SIG-M5 treated with dmso at 0.1 percent for 504 hours (cell line): ENCODE measurements around the gene SLC46A3.
A peak's percentile ranks its signal among the peaks of the same experiment; 100 is the strongest.

ENCODE experiments used
- DNase-seq: peaks from one replicate; lab custom pipeline; 2025; ENCODE audit not compliant: unreplicated experiment; lab: John Stamatoyannopoulos, UW

SLC46A3 gene, protein sequence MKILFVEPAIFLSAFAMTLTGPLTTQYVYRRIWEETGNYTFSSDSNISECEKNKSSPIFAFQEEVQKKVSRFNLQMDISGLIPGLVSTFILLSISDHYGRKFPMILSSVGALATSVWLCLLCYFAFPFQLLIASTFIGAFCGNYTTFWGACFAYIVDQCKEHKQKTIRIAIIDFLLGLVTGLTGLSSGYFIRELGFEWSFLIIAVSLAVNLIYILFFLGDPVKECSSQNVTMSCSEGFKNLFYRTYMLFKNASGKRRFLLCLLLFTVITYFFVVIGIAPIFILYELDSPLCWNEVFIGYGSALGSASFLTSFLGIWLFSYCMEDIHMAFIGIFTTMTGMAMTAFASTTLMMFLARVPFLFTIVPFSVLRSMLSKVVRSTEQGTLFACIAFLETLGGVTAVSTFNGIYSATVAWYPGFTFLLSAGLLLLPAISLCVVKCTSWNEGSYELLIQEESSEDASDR

DNA sequence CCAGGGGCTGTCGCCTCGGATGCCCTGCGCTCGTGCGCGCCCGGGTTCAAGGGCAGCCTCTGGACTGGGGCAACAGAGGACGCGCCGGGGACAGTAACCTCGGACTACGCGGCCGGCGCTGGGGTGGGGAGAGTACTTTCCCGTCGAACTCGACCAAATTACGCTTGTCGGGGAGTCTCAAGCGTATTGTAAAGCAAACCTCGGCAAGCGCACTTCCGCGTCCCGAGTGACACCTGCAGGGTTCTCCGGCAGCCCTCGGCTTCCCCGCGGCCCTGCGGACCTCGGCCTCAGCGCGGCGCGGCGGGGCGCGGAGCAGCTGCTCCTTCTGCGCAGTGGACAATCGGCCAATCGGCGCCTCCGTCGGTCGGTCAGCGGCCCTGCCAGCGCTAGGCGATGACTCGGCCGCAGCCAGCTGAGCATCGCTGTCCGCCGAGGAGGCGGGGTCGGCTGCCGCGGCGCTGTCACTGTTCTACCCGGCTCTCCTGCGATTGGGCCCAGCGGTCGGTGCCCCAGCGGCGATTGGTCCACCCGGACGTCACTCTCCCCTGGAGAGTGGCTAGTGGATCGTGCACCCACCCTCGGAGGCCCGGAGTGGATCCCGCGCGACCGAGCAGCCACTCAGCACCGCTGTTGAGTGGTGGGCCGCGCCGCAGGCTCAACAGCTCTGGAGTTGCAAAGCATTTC, at the start of gene SLC46A3:
Gene SLC46A3 (minus strand): TSS at position 428 of the 684 bp plus-strand sequence. CDS start 972 bp downstream, outside the sequence.
- DNase-seq: peak; percentile 88

DNA sequence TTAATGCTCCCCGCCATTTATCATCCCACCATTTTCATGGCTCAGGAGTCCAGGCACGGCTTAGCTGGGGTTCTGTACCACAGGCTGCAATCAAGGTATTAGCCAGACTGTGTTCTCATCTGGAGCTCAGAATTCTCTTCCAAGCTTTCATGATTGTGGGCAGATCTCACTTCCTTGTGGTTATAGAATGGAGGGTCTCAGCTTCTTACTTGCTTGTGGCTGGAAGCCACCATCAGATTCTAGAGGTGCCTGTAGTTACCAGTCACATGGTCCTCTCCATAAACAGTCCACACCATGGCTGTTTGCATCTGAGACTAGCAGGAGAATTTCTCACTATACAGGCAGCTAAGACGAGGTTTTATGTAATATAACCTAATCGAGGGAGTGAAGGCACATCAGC, 45.1 kb upstream of the SLC46A3 start:
- DNase-seq: no peak

DNA sequence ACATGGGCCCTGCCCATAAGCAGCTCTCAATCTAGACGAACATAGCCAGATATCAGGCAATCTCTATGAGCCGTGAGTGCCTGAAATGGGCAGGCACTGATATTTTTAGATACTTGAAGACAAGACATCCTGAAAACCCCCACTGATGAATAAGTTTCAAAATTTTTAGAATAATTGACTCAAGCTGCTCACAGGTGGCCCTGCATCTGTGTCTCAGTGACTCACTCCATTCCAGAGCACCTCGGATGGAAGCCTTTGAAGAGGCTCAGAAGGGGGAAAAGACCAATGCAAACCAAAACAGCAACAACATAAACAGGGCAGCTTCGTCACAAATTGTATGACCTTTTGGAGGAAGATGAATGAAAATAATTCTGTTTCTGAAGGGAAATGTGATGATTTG, 42.8 kb upstream of the SLC46A3 start:
- DNase-seq: no peak

DNA sequence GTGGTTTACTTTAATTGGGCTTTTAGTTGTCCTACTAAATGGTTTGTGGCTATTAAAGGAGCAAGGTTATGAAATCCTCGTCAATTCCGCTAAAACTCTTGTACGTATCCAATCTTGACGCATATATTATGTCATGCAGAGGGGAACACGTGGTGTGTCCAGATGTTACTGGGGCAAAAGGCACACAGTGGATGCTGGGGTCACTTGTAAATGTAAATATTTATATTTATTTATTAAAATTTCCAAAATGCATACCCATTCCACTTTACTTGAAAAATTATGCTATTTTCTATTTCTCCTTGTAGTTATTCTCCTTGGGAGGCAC, 36.7 kb upstream of the SLC46A3 start:
- DNase-seq: no peak

DNA sequence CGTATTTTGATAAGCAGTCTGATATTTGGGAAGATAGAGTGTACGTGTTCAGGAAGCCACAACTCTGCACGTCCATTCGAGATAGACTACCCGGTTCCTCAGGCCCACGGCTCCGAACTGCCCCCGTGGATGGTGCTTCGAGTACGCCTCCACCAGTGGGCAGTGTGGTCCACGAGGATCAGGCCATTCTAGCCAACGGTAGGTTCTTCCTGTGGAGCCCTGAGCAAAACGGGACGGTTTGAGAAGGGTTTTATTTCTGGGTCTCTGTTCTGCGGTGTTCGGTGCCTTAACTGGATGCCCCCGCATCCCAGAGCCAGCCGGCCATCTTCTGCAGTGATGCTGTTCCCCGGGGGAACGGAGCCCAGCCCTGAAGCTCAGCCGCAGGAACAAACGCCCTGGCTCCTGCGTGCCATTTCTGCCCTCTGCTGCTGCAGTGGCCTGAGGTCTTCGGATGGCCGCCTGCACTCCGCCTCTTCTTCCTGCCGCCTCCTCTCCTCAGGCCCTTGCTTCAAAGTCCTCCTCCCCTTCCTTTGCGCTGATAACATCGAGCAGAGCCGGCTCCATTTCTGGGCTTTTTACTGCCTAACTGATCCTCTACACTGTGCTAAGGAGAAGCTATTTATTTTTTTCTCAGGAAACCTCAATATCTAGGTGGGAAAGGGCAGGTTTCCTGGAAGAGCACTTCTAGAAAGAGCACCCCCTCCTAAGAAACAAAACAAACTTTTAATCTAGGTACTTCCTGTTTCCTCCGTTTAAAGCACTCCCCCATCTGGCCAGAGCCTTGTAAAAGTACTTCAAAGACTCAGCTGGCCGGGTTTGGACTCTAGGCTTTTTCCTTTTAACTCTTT, 36.2 kb upstream of the SLC46A3 start:
- DNase-seq: peak; percentile 70

DNA sequence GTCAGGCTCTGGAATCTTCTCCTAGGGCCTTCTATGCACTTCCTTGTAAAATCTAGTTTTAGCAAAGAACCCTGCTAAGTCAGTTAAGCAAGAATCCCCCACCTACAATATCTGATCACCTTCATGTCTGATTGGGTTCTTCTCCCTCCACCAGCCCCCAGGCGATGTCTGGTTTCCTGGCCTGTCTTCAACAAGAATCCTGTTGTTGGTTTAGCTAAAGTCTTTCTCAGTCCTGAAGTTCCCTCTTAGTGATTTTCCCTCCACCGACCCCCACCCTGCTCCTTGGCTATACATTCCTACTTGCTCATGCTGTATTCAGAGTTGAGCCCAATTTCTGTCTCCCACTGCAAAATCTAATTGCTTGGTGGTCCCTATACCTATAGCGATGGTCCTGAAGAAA, 35.2 kb upstream of the SLC46A3 start:
- no peak for DNase-seq

DNA sequence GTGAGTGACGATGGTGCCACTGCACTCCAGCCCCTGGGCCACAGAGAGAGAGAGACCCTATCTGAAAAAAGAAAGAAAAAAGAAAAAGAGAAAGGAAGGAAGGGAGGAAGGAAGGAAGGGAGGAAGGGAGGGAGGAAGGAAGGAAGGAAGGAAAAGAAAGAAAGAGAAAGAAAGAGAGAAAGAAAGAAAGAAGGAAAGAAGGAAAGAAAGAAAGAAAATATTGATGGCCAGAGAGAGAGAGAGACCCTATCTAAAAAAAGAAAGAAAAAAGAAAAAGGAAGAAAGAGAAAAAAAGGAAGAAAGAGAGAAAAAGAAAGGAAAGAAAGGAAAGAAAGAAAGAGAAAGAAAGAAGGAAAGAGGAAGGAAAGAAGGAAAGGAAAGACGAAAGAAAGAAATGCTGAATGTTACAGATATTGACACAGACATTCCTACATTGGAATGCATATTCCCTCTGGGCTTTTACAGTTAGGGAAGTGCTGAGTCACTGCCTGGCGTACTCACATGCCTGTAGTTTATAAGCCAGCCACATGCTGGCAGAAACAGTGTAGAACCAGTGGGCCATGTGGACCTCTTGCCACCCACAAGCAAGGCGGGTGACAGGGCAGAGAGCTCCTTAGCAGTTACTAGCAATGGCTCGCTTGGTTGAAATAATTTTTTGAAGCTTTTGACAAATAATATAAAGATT, 34.6 kb upstream of the SLC46A3 start:
- DNase-seq: peak; percentile 53

DNA sequence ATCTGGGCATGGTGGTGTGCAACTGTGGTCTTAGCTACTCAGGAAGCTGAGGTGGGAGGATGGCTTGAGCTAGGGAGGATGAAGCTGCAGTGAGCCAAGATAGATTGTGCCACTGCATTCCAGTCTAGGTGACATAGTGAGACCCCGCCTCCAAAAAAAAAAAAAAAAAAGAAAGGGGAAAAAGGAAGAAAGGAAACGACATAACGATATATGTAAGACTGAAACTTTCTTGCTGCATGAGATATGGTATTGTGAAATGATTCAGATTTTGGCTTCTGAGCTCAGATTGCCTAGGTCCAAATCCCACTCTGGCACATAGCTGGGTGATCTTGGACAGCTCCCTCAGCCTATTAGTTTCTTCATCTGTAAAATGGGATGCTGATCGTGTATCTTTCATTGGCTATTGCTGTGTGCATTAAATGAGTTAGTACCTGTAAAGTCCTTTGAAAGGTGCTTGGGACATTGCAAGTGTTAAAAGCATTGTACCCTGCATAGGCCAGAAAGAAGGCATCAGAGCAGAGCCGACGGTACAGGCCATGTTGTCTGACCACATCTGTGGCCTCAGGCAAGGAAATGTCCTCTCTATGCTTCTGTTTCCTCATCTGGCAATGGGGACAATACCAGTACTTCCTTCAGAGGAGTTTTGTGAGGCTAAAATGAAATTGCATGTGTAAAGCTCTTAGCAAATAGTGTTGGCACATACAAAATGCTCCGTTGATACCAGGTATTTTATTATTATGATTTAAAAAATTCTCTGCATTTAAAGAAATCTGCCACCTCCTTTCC, 32.6 kb upstream of the SLC46A3 start:
- peak; percentile 61 for DNase-seq

DNA sequence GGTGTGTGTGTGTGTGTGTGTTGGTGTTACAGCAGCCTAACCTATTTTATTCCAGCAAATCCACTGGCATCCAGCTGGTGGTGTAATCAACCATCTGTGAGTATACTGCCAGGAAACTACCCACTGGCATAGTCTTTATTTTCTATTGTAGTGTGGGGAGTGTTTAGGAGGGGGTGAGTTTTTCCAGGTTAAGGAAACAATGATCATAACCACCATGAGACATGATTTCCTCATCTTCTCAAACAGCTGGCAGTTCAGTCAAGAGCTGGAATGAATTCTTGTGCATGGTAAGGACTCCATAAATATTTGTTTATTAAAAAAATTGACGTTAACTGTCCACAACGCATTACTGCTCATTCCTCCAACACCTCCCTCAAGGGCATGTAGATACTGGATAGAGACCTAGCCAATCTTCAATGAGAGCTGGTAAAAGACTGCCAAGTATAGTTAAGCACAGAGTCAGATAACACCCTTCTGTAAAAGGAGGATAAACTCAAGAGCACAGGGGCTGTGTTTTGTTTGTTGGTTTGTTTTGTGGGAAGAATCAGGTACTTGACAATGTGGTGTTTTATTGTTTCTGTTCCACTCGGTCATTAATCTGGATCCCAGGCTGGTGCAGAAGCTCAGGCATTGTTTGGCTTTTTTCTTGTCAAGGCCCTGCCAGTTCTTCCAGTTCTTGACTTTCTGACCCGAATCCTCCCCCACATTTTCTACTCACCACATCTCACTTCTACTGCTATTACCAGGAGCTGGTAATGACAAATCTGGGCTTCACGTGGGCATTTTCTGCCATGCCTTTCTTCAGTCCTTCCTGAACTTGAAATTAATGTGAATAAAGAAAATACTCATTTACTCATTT, 31.6 kb upstream of the SLC46A3 start:
- DNase-seq: no peak

DNA sequence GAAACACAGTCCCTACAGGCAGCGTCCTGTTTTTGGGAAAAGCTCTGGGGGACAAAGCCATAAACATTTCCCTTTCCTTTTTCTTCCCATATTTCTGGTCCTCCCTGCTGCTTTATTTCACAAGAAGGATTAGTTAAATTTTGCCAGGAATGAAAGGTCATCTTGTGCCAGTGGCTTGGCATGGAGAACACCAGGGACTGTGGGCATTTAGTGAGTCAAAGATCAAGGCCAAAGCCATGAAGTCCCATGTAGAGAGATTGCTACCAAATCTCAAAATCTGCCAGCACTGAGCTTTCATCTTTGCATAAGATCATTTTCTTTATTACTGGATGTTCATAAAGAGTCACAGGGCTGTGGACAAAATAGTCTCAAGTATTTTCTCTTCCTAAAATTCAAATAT, 29.1 kb upstream of the SLC46A3 start:
- no peak for DNase-seq

DNA sequence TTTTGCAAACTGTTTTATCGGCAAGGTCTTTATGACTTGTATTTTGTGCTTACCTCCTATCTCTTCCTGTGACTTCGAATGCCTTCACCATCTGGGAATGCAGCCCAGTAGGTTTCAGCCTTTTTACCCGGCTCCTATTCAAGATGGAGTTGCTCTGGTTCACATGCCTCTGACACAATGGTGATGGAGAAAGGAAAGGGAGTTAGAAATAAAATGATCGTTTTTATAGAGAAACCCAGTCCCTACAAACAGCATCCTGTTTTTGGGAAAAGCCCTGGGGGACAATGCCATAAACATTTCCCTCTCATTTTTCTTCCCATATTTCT, 27.5 kb upstream of the SLC46A3 start:
- DNase-seq: no peak

DNA sequence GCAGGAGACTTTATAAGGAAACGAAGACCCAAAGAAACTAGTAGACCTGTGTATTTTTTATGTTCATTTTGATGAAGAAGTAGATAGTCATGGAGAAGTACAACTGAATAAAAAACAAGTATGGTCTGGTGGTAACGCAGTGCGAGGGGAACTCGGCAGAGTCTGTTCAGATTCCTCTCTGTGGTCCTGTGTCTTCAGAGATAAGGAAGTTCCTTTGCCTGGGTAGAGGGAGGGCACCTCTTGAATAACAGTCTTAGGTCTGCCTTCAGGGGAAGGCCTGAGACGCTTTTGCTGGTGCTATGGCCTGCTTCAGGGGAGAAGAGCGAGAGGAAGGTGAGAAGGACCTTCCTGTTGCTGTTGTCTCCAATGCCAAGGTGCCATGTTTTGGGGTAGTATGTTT, 25.9 kb upstream of the SLC46A3 start:
- DNase-seq: no peak

DNA sequence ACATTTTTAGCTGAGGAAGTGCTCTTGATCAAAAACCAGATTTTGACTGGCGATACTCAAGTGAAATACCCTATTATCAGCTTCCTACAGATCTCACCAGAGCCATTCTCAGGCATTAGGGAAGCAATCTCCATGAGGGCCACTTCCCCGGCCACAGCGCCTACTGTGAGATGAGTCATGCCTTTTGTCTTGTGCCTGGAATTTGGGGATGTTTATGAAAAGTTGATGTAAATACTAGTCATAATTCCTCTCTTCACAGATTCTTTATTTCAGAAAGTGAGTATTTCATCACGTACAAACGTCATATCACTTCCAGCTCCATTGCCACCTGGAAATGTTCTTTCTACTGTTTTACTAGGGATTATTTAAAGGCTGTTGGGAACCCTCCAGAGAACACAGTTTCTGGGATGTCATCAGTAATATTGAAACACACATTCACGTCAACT, 25.3 kb upstream of the SLC46A3 start:
- DNase-seq: no peak

DNA sequence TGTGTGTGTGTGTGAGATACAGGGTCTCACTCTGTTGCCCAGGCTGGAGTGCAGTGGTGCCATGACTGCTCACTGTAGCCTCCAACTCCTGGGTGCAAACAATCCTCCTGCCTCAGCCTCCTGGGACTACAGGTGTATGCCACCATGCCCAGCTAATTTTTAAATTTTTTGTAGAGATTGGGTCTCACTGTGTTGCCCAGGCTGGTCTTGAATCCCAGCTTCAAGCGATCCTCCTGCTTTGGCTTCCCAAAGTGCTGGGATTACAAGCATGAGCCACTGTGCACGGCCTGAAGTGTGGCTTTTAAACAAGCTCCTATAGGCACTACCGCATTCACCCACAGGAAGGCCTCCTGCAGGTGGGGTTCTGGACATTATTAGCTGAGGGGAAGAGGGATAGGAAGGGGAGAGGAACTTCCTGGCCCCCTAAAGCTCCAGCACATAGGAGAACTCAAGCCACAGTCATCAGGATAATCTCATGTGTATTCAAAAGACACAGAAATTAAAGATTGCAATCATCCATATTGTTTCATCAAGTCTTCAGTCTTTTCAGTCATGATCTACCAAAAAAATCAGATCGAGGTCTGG, 24.8 kb upstream of the SLC46A3 start:
- no peak for DNase-seq

DNA sequence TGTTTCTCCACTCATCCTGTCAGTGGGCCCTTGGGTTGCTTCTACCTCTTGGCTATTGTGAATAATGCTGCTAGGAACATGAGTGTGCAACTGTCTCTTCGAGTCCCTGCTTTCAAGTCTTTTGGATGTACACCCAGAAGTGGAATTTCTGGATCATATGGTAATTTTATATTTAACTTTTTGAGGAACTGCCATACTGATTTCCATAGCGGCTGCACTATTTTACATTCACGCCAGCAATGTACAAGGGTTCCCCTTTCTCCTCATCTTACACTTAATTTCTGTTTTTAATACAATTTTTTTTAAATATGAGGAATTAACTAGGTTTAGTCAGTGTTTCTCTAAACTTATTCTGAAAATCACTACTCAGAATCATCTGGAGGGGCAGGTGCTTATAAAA, 24.2 kb upstream of the SLC46A3 start:
- DNase-seq: no peak

DNA sequence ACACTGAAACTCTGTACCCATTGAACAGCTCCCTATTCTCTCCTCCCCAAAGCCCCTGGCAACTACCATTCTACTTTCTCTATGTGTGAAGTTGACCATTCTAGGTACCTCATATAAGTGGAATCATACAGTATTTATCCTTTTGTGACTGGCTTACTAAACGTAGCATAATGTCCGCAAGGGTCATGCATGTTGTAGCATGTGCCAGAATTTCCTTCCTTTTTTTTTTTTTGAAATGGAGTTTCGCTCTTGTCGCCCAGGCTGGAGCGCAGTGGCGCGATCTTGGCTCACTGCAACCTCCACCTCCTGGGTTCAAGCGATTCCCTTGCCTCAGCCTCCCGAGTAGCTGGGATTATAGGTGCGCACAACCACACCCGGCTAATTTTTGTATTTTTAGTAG, 23.7 kb upstream of the SLC46A3 start:
- DNase-seq: peak; percentile 51

DNA sequence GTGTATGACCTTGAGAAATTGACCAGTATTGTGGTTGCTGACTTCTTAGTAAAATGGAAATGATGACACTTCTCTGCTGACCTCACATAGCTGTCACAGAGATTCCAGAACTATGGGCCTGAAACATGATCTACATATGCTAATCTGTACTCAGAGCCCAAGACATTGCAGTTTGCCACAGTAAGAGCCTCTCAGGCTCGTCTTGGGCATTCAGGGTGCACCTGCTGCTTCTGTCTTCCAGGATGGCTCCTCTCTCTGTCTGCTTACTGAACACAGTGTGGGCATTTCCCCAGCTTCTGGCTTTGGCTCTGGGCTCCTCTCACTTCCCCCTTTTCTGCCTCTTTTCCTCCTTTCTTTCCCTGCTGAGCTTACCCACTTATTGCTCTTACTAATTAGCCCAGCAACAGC, 22.3 kb upstream of the SLC46A3 start:
- DNase-seq: peak; percentile 44

DNA sequence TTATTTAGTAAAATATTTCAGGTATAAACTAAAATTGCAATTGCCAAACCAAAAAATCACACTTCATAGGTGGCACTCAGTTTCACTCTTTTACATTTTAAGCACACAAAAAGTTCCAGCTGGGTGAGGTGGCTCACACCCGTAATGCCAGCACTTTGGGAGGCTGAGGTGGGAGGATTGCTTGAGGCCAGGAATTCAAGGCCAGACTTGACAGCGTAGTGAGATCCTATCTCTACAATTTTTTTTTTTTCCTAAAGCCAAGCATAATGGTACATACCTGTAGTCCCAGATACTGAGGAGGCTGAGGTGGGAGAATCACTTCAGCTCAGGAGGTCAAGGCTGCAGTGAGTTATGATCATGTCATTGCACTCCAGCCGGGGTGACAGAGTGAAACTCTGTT, 20.6 kb upstream of the SLC46A3 start:
- DNase-seq: no peak

DNA sequence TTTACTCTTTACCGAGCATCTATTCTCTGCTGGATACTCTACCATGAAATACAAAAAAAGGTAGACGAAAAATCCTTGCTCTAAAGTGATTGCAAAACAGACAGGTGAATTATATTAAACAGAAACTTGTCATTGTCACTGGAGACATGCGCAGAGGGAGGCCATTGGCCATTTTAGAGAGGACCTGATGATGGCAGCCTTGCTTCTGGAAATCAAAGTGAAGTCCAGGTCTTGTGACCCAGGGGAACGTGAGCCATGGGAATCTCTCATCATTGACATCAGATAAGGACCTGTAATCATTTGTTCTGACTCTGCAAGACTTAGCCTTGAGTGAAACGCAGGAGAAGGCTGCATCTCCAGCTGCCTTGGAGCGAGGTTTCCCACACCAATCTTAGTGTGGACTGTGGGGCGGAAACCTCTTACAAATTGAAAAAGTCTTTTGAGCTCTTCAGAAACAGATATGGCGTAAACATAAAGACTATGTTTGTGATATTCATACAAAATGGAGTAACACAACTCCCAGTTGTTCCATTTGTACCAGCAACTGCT, 16.8 kb upstream of the SLC46A3 start:
- no peak for DNase-seq
